HG02840 (cell line): ENCODE data around the gene MRPS24.
A peak's percentile ranks its signal among the peaks of the same experiment; 100 is the strongest.
"Not testable (repeated sequence)": the region's sequence is repeated elsewhere in the genome, so short reads cannot be mapped to it uniquely, and the experiment has no call there.

ENCODE experiments used
- ATAC-seq: cut with Tn5 transposase; IDR thresholded peaks from one replicate; pipeline ENCODE4 v1.9.1; 2021; ENCODE audit warnings: mild to moderate bottlenecking, moderate library complexity, moderate number of reproducible peaks; ENCODE audit not compliant: unreplicated experiment, low FRiP score

MRPS24 gene

GRCh38 chr7:43843296-43843695 is 26.0 kb downstream of the MRPS24 start:
- ATAC-seq = no peak

GRCh38 chr7:43838201-43838658 is 31.1 kb downstream of the MRPS24 start:
- no peak for ATAC-seq

GRCh38 chr7:43834463-43835251 is 34.7 kb downstream of the MRPS24 start:
- peak; percentile 46 for ATAC-seq

- ATAC-seq = not testable (repeated sequence)
Measured at GRCh38 chr7:43830917-43831316, 38.4 kb downstream of the MRPS24 start.

- no peak for ATAC-seq
Measured at GRCh38 chr7:43825391-43825808, 43.9 kb downstream of the MRPS24 start.

- ATAC-seq = no peak
Measured at GRCh38 chr7:43824963-43825362, 44.4 kb downstream of the MRPS24 start.

- not testable (repeated sequence) for ATAC-seq
Measured at GRCh38 chr7:43824513-43824912, 44.8 kb downstream of the MRPS24 start.

GRCh38 chr7:43823941-43824340 is 45.4 kb downstream of the MRPS24 start:
- no peak for ATAC-seq

GRCh38 chr7:43823425-43823824 is 45.9 kb downstream of the MRPS24 start:
- ATAC-seq = not testable (repeated sequence)
